Stimulated activated CD8-positive, alpha-beta memory T cell treated with anti-CD3 and anti-CD28 coated beads, Interleukin-4, amount 100 ng/mL, for 4 hours (primary cell): ENCODE results near the gene KRTAP9-6.
"Not testable (repeated sequence)": the region's sequence is repeated elsewhere in the genome, so short reads cannot be mapped to it uniquely, and the experiment has no call there.

Experiments
- DNase-seq, 2 donors: peaks; one replicate each; pipeline ENCODE4 v3.0.0-alpha.2; 2020; ENCODE audit warnings: low read depth in 2 of 2, low spot score in 1 of 2

Gene KRTAP9-6, protein sequence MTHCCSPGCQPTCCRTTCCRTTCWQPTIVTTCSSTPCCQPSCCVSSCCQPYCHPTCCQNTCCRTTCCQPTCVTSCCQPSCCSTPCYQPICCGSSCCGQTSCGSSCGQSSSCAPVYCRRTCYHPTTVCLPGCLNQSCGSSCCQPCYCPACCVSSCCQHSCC

GRCh38 chr17:41265078-41265477 is at the start of gene KRTAP9-6:
KRTAP9-6 (plus strand) TSS chr17:41265378; CDS start chr17:41265378, 0 bp downstream.
- no peak for DNase-seq

DNA sequence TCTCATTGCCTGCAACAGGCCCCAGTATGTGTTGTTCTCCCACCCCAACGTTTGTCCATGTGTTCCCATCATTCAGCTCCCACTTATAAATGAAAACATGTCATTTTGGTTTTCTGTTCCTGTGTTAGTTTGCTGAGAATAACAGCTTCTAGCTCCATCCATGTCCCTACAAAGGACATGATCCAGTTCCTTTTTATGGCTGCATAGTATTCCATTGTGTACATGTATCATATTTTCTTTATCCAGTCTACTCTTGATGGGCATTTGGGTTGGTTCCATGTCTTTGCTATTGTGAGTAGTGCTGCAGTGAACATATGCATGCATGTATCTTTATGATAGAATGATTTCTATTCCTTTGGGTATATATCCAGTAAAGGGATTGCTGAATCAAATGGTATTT is 49.5 kb upstream of the KRTAP9-6 start:
- DNase-seq, result no peak

- DNase-seq, result no peak
Measured at GRCh38 chr17:41223821-41224220, 41.4 kb upstream of the KRTAP9-6 start.

- DNase-seq, result no peak
Measured at GRCh38 chr17:41226051-41226450, 39.1 kb upstream of the KRTAP9-6 start.

DNA sequence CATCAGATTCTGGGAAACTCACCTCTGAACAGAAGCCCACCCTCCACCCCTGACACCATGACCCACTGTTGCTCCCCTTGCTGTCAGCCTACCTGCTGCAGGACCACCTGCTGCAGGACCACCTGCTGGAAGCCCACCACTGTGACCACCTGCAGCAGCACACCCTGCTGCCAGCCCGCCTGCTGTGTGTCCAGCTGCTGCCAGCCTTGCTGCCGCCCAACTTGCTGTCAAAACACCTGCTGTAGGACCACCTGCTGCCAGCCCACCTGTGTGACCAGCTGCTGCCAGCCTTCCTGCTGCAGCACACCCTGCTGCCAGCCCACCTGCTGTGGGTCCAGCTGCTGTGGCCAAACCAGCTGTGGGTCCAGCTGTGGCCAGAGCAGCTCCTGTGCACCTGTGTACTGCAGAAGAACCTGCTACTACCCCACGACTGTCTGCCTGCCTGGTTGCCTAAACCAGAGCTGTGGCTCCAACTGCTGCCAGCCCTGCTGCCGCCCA is 38.5 kb upstream of the KRTAP9-6 start, which contains the start of gene KRTAP9-2:
KRTAP9-2 (plus strand) TSS at position 51 of the 498 bp plus-strand sequence; CDS start at position 58, 7 bp downstream.
- DNase-seq, result not testable (repeated sequence)

DNA sequence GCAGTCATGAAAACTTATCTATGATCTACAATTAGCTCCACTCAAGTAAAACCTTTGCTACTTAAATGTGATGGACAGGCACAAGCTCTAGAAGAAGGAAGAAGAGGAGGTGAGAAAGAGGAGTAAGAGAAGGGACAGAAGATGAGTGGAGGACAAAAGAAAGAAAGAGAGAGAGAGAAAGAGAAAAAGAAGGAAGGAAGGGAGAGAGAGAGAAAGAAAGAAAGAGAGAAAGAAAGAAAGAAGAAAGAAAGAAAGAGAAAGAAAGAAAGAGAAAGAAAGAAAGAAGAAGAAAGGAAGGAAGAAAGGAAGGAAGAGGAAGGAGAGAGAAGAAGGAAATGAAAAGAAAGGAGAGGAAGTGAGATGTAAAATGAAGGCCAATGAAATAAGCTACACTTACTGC is 35.1 kb upstream of the KRTAP9-6 start:
- no peak for DNase-seq

DNA sequence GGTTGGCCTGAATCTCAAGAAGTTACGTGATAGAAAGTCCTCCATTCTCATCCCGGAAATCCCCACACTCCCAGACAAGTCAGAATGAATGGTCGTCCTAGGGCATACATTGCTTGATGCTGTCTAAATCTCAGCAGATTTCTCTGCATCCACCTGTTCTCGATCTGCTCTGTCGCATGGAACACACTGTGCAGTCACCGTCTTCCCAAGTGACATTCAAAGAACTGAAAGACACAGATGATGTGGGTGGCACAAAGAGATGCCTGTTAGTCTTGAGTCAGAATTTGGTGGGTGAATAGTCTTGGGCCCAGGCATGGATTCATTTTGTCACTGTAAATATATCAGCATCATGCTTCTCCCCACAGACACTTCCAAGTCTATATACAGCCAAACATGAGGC is 33.4 kb upstream of the KRTAP9-6 start:
- DNase-seq, result no peak

GRCh38 chr17:41232399-41233105 is 32.6 kb upstream of the KRTAP9-6 start, which contains the start of gene KRTAP9-3:
KRTAP9-3 (plus strand) TSS chr17:41232449; CDS start chr17:41232502, 53 bp downstream.
- not testable (repeated sequence) for DNase-seq

DNA sequence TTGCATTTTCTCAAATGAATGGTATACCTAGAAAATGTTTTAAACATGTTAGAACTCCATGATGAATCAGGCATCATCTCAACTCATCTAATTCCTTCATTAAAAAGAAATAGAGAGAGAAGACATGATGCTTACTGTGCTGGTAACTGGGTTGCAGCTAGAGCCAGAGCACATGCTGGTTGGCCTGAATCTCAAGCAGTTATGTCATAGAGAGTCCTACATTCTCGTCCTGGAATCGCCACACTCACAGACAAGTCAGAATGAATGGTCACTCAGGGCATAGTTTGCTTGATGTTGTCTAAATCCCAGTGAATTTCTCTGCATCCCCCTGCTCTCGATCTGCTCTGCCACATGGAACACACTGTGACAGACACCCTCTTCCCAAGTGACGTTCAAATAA is 28.1 kb upstream of the KRTAP9-6 start:
- not testable (repeated sequence) for DNase-seq

GRCh38 chr17:41237949-41238437 is 27.2 kb upstream of the KRTAP9-6 start, which contains the start of gene KRTAP9-8:
KRTAP9-8 (plus strand) TSS chr17:41237999; CDS start chr17:41238052, 53 bp downstream.
- not testable (repeated sequence) for DNase-seq

DNA sequence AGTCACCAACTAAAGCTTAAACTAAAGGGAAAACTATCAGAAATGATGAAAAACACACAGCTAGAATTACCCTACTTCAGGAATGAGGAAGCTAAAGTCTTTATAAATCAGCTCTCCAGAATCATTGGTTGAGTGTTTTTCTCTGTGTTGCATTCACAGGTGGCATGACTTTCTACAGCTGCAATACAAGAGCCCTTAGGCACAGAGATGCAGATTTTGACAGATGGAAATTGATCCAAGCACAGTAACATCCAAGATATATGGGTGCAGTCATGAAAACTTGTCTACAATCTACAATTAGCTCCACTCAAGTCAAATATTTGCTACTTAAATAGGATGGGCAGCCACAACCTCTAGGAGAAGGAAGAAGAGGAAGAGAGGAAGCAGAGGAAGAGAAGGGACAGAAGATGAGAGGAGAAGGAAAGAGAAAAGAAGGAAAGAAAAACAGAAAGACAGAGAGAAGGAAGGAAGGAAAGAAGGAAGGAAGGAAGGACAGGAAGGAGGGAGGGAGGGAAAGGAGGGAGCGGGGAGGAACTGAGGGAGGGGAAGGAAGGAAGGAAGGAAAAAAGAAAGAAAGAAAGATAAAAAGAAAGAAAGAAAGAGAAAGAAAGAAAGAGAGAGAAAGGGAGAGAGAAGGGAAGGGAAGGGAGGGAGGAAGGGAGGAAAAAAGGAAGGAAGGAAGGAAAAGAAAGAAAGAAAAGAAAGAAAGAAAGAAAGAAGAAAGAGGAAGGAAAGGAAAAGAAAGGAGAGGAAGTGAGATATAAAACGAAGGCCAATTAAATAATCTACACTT is 18.0 kb upstream of the KRTAP9-6 start:
- DNase-seq, result not testable (repeated sequence)

- DNase-seq, result not testable (repeated sequence)
Measured at GRCh38 chr17:41249637-41250240, 15.4 kb upstream of the KRTAP9-6 start, which contains the start of gene KRTAP9-4. KRTAP9-4 (plus strand) TSS chr17:41249687; CDS start chr17:41249721, 34 bp downstream.

DNA sequence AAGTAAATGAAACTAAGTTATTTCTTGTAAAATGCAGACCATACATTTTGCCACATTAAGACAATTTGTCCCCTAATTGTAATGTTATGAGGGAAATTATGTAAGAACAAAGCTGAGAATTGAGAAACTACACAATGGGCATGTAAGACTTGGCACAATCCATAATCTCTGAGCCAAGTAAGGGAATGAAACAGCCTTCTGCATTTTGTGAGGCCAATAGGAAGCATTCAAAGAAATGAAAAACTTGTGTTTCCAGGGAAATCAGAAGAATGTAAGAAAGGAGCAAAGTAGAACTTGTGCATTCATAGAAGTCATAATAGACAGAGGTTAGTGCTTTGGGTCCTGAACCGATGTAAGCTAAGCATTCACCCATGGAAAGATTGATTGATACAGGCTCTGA is 13.9 kb upstream of the KRTAP9-6 start:
- no peak for DNase-seq

- no peak for DNase-seq
Measured at GRCh38 chr17:41254861-41255260, 10.3 kb upstream of the KRTAP9-6 start.

DNA sequence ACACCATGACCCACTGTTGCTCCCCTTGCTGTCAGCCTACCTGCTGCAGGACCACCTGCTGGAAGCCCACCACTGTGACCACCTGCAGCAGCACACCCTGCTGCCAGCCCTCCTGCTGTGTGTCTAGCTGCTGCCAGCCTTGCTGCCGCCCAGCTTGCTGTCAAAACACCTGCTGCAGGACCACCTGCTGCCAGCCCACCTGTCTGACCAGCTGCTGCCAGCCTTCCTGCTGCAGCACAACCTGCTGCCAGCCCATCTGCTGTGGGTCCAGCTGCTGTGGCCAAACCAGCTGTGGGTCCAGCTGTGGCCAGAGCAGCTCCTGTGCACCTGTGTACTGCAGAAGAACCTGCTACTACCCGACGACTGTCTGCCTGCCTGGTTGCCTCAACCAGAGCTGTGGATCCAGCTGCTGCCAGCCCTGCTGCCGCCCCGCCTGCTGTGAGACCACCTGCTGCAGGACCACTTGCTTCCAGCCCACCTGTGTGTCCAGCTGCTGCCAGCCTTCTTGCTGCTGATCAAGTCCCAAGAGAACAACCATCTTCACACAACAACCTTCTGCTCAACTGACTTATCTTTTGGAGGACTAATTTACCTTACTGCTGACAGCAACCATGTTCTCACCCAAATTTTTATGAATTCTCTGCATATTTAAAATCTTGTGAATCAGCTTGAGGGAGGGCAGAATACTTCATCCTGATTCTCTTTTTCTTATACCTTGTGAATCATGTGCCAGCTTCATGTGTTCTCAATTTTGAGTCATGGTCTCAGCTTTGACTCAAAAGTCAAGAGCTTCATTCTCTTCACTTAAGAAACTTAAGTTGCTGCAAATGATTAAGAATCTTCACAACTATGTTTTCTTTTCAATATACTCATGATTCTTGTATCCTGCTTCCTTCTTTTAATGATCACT is 9.5 kb upstream of the KRTAP9-6 start, which contains the start of gene KRTAP9-9:
KRTAP9-9 (plus strand) TSS at position 4 of the 910 bp plus-strand sequence.
- not testable (repeated sequence) for DNase-seq

- no peak for DNase-seq
Measured at GRCh38 chr17:41256291-41256685, 8.9 kb upstream of the KRTAP9-6 start.

- DNase-seq, result no peak
Measured at GRCh38 chr17:41258406-41258805, 6.8 kb upstream of the KRTAP9-6 start.

DNA sequence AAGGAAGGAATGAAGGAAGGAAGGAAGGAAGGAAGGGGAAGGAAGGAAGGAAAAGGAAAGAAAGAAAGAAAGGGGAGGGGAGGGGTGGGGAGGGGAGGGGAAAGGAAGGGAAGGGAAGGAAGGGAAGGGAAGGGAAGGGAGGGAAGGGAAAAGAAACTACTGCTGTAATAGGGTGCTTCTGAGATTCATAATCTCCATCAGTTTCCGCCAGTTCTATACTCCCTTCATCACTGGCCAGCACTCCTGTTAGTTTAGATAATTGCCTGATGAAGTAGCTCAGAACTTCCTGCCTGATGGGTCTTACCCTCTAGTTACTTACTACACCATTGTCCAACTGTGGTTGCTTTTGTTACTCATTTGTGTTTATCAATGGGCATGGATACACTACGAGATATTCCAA is 2.0 kb upstream of the KRTAP9-6 start:
- no peak for DNase-seq

- no peak for DNase-seq
Measured at GRCh38 chr17:41264599-41264998, 579 bp upstream of the KRTAP9-6 start.

DNA sequence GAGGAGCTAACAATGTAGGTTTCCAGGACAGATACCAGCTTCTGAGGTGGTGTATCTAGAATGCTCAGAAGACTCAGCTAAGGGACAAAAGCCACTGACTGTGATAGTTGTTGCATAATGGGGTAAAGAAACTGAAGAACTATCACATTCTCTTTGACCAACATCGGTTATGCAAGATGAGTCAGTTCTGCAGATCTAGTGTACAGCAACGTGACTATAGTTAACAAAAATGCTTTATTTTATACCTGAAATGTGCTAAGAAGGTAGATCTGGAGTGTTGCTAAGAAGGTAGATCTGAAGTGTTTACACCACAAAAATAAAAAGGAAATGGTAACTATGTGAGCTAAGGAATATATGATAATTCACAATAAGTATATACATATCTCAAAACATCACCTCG is 2.5 kb downstream of the KRTAP9-6 start:
- no peak for DNase-seq
